GM18498 (cell line): ENCODE results near the gene STX4.

ENCODE experiments used
- ATAC-seq: cut with Tn5 transposase; IDR thresholded peaks from one replicate; pipeline ENCODE4 v1.9.1; 2021; ENCODE audit warnings: mild to moderate bottlenecking, moderate library complexity; ENCODE audit not compliant: unreplicated experiment

Gene STX4

GRCh38 chr16:31020536-31020935, 12.8 kb upstream of the STX4 start:
- ATAC-seq: no peak

- no peak for ATAC-seq
Measured at GRCh38 chr16:31022544-31023251, 10.7 kb upstream of the STX4 start.

GRCh38 chr16:31023252-31023602, 10.1 kb upstream of the STX4 start:
- no peak for ATAC-seq

GRCh38 chr16:31023627-31024226, 9.6 kb upstream of the STX4 start:
- ATAC-seq: no peak

- no peak for ATAC-seq
Measured at GRCh38 chr16:31025339-31025738, 8.0 kb upstream of the STX4 start.

DNA sequence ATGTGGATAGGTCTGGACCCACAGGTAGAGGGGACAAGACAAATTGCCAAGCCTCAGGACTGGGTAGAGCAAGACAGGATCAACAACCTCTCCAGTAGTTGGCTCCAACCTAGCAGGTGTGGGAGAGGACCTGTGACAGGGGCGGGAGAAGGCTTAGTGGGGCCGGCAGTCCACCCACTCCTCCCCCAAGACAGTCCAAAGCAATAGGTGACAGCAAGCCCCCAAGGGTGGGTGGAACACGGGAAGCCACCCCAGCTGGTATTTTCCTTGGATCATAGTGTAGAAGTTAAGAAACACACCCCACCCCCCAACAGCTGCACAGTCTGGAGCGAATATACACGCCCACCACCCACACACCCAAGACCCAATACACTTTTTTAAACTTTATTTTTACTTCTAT, 4.1 kb upstream of the STX4 start:
- no peak for ATAC-seq

GRCh38 chr16:31031276-31031675, 2.1 kb upstream of the STX4 start:
- ATAC-seq: no peak

- peak; percentile 41 for ATAC-seq
Measured at GRCh38 chr16:31033709-31034492, 543 bp downstream of the STX4 start.

DNA sequence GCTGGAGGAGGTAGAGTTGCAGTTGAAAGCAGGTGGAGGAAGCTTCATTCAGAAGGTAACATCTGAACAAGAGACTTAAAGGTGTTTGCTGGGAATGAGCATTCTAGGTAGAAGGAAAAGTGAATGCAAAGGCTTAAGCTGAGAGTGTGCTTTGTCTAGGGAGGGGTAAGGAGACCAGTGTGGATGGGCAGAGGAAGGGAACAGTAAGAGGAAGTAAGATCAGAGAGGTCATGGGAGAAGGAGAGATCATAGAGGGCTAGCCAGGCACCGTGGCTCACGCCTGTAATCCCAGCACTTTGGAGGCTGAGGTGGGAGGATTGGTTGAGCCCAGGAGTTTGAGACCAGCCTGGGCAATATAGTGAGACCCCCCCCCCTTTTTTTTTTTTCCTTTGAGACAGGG, 3.3 kb downstream of the STX4 start:
- ATAC-seq: no peak

- ATAC-seq: no peak
Measured at GRCh38 chr16:31038993-31039392, 5.6 kb downstream of the STX4 start.

DNA sequence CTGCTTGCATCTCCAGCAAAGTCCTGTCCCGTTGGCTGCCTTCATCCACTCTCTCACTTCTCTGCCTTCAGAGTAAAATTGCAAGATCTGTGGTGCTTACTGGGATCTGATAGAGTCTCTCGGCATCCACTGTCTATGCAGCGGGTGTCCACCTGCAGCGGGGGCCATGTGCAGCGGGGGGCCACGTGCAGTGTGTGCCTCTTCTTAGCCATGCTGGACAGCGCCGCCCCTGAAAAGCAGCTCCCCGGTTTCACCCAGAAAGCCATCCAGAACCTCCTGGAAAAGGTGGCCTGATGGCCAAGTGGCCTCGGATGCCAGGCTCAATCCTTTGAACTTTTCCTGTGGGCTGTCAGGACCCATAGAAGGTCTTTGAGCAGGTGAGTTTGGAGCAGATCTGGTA, 9.5 kb downstream of the STX4 start:
- no peak for ATAC-seq

DNA sequence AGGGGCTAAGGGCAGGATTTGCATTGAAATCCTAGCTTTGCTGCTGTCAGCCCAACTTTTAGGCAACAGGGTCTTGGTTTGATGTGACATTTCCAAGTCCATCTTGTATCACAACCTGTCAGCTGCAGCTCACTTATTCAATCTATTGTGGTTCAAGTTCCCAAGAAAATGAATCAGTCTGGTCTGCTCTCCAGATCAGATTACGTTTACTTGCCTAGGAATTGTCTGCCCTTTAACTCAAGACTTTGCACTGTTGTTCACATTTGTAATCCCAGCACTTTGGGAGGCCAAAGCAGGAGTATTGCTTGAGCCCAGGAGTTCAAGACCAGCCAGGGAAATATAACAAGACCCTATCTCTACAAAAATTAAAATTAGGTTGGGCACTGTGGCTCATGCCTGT, 10.0 kb downstream of the STX4 start:
- no peak for ATAC-seq

- ATAC-seq: no peak
Measured at GRCh38 chr16:31043898-31044481, 10.6 kb downstream of the STX4 start.

- ATAC-seq: no peak
Measured at GRCh38 chr16:31050280-31051030, 17.1 kb downstream of the STX4 start.

- ATAC-seq: no peak
Measured at GRCh38 chr16:31052114-31052513, 18.8 kb downstream of the STX4 start.

DNA sequence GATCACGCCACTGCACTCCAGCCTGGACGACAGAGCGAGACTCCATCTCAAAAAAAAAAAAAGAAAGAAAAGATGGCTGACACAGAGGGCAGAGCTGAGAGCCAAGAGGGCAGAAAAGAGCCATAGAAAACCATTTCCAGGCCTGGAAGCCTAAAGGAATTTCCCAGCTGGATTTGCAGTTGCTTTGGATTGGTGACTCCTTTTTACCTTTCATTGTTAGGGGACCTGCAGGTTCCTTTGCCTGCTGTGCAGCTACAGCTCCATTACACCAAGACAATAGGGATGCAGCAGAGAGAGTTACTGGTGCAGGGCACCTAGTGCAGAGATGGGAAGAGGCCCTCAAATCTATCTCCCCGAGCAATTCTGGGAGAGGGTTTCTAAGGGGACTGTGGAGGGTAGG, 22.3 kb downstream of the STX4 start:
- no peak for ATAC-seq

DNA sequence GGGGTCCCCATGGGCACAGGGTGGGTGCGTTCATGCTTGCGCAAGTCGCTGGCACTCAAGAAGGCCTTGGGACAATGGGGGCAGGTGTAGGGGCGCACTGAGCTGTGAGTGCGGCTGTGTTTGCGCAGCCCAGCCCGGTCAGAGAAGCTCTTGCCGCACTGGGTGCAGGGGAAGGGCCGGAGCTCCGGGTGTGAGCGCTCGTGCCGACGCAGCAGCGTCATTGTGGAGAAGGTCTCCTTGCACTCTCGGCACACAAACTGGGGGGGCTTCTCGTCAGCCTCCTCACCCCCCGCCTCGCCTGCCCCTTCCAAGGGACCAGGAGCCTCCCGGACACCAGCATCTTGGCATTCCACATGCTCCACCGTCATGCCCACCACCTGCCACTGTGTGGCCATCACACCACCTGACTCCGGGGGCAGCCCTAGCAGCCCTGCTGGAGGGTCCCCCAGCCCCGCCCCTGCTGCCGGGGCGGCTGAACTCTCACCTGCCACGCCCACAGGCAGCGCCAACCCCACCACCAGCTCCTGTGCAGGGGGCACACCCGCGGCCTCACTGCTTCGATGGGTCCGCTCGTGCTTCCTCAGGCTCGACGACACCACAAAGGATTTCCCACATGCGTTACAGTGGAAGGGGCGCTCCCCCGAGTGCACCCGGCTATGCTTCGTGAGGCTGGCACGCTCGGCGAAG, 27.9 kb downstream of the STX4 start:
- no peak for ATAC-seq

DNA sequence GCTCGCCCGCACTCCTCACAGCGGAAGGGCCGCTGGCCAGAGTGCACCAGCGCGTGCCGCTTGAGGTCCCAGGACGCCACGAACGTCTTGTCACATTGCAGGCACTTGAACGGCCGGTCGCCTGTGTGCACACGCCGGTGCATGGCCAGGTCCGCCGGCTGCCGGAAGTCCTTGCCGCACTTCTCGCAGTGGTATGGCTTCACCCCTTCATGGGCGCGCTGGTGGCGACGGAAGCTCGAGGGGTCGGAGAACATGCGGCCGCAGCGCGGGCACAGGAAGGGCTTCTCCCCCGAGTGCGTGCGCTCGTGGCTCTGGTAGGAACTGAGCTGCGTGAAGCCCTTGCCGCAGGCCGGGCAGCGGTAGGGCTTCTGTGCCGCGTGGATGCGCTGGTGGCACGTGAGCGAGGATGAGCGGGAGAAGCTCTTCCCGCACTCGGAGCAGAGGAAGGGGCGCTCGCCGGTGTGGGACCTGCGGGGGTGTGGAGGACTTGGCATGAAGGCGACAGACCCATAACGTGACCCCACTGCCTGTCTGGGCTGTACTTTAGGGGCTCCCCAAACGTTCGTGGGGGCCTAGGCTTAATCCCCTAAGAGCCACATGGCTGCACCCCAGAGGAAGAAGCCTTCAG, 28.6 kb downstream of the STX4 start:
- ATAC-seq: no peak

GRCh38 chr16:31063495-31063842, 30.1 kb downstream of the STX4 start:
- ATAC-seq: no peak
